ENCODE data around the gene UNC13B. TPM values are rescaled to one million over a fixed set of nuclear protein-coding genes. Genes with fewer than 3 reads are reported as not detected.
A peak's percentile ranks its signal among the peaks of the same experiment; 100 is the strongest.
"Not testable (repeated sequence)": the region's sequence is repeated elsewhere in the genome, so short reads cannot be mapped to it uniquely, and the experiment has no call there.

Gene UNC13B
- total RNA-seq, 2 donors from 2014 or later, result 20.2 to 29.3 TPM

DNA sequence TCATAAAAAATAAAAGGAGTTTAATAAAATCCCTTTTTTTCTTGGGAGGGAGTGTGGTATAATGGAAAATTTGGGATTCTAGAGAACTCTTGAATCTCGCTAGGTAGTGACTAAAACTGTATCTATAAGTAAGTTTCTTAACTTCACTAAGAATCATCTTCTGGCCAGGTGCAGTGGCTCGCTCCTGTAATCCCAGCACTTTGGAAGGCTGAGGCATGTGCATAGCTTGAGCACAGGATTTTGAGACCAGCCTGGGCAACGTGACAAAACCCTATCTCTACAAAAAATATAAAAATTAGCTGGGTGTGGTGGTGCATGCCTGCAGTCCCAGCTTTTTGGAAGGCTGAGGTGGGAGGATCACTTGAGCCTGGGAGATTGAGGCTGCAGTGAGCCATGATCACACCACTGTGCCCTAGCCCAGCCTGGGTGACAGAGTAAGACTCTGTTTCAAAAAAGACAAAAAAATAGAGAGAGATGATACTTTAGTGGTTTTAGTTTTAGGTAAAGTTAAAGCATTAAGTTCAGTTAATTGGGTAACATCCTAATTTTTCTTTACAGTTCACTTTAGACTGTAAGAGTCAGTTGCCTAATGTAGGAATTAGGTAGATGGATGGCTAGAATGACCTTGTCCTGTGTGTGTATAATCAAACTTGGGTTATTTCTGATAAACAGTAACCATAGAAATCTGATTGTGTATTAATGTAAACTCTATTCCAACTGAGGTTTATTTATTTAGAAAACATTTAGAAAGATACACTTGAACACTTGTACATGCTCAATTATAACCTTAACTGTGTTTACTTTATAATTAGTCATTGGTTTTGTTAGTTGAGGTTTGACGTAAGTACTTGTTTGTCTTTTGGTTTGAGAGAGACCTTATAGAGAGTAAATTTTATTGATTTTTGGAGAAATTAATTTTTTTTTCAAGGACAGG is 17.8 kb downstream of the UNC13B start:
- Histone ChIP-seq H3K27ac (peak overlapping the region in 3 of 4 donors; percentile 30 to 67 (median 55)), H3K36me3 (replicated peaks in 1 of 2; ENCODE audit: insufficient read depth in 1 of 2, low read depth in 2 of 2) (no peaks in the 10 kb centered on the region), H3K4me1 (peaks cover 25% of the 10 kb centered on the region), H3K4me3 (no peak overlapping the region), H3K27me3 (no peaks in the 10 kb centered on the region), H3K9me3 (no peaks in the 10 kb centered on the region)
- DNase-seq (peak in 1 of 4 donors; percentile 9), ATAC-seq (peak; percentile 83)
- WGBS, 2 donors, result 46 to 48% methylated on average over 4 of the region's 4 CpGs
- intact Hi-C loops (cut with DNase I), result no loop called here
- TF ChIP-seq POLR2A (IDR thresholded peaks at IDR 0.05), result no peak
- TF ChIP-seq, protein P1, sequence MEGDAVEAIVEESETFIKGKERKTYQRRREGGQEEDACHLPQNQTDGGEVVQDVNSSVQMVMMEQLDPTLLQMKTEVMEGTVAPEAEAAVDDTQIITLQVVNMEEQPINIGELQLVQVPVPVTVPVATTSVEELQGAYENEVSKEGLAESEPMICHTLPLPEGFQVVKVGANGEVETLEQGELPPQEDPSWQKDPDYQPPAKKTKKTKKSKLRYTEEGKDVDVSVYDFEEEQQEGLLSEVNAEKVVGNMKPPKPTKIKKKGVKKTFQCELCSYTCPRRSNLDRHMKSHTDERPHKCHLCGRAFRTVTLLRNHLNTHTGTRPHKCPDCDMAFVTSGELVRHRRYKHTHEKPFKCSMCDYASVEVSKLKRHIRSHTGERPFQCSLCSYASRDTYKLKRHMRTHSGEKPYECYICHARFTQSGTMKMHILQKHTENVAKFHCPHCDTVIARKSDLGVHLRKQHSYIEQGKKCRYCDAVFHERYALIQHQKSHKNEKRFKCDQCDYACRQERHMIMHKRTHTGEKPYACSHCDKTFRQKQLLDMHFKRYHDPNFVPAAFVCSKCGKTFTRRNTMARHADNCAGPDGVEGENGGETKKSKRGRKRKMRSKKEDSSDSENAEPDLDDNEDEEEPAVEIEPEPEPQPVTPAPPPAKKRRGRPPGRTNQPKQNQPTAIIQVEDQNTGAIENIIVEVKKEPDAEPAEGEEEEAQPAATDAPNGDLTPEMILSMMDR (IDR thresholded peaks at IDR 0.05), result no peak

DNA sequence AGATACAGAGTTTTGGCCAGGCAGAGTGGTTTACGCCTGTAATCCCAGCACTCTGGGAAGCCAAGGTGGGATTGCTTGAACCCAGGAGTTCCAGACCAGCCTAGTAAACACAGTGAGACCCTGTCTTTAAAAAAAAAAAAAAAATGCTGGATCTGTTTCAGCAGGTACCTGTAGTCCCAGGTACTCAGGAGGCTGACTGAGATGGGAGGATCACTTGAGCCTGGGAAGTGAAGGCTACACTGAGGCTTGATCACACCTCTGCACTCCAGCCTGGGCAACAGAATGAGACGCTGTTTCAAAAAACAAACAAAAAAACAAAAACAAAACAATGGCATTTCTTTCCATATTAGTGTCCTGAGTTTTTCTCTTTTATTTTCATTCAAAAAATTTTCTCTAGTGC is 19.0 kb downstream of the UNC13B start:
- Histone ChIP-seq H3K36me3 (replicated peaks in 1 of 2; ENCODE audit: insufficient read depth in 1 of 2, low read depth in 2 of 2) (no peaks in the 10 kb centered on the region), H3K4me1 (peaks cover 25% of the 10 kb centered on the region), H3K27ac (peak overlapping the region in 1 of 4 donors; percentile 55), H3K9me3 (no peaks in the 10 kb centered on the region), H3K27me3 (no peaks in the 10 kb centered on the region), H3K4me3 (no peak overlapping the region)
- no peak for ATAC-seq
- 77 to 89% methylated on average over 2 of the region's 2 CpGs for WGBS, 2 donors
- intact Hi-C loops (cut with DNase I), result no loop called here
- no peak for TF ChIP-seq POLR2A (IDR thresholded peaks at IDR 0.05)
- TF ChIP-seq, protein P1 (IDR thresholded peaks at IDR 0.05), result no peak
- no peak for DNase-seq

DNA sequence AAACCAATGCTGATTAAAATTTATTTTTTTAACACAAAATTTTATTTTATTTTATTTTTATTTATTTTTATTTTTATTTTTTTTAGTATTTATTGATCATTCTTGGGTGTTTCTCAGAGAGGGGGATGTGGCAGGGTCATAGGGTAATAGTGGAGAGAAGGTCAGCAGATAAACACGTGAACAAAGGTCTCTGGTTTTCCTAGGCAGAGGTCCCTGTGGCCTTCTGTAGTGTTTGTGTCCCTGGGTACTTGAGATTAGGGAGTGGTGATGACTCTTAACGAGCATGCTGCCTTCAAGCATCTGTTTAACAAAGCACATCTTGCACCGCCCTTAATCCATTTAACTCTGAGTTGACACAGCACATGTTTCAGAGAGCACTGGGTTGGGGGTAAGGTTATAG is 20.6 kb downstream of the UNC13B start:
- DNase-seq; H3K36me3 ChIP-seq (replicated peaks in 1 of 2; ENCODE audit: insufficient read depth in 1 of 2, low read depth in 2 of 2); intact Hi-C loops (cut with DNase I); H3K4me3 ChIP-seq; ATAC-seq; H3K27me3 ChIP-seq; H3K9me3 ChIP-seq; H3K27ac ChIP-seq: not testable (repeated sequence)
- WGBS, 2 donors, result 59 to 62% methylated on average over 3 of the region's 3 CpGs
- H3K4me1 ChIP-seq, result peaks cover 25% of the 10 kb centered on the region

DNA sequence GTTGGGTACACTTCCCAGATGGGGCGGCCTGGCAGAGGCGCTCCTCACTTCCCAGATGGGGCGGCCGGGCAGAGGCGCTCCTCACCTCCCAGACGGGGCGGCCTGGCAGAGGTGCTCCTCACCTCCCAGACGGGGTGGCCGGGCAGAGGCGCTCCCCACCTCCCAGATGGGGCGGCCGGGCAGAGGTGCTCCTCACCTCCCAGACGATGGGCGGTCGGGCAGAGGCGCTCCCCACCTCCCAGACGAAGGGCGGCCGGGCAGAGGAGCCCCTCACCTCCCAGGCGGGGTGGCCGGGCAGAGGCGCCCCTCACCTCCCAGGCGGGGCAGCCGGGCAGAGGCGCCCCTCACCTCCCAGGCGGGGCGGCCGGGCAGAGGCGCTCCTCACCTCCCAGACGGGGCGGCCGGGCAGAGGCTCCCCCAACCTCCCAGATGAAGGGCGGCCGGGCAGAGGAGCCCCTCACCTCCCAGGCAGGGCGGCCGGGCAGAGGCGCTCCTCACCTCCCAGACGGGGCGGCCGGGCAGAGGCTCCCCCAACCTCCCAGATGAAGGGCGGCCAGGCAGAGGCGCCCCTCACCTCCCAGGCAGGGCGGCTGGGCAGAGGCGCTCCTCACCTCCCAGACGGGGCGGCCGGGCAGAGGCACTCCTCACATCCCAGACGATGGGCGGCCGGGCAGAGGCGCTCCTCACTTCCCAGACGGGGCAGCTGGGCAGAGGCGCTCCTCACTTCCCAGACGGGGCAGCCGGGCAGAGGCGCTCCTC is 21.4 kb downstream of the UNC13B start:
- H3K9me3 ChIP-seq; H3K36me3 ChIP-seq (replicated peaks in 1 of 2; ENCODE audit: insufficient read depth in 1 of 2, low read depth in 2 of 2); DNase-seq; intact Hi-C loops (cut with DNase I); ATAC-seq; H3K27ac ChIP-seq; H3K4me3 ChIP-seq; H3K27me3 ChIP-seq: not testable (repeated sequence)
- 94 to 95% methylated on average over 8 to 31 of the region's 56 CpGs for WGBS, 2 donors
- H3K4me1 ChIP-seq, result peaks cover 25% of the 10 kb centered on the region

DNA sequence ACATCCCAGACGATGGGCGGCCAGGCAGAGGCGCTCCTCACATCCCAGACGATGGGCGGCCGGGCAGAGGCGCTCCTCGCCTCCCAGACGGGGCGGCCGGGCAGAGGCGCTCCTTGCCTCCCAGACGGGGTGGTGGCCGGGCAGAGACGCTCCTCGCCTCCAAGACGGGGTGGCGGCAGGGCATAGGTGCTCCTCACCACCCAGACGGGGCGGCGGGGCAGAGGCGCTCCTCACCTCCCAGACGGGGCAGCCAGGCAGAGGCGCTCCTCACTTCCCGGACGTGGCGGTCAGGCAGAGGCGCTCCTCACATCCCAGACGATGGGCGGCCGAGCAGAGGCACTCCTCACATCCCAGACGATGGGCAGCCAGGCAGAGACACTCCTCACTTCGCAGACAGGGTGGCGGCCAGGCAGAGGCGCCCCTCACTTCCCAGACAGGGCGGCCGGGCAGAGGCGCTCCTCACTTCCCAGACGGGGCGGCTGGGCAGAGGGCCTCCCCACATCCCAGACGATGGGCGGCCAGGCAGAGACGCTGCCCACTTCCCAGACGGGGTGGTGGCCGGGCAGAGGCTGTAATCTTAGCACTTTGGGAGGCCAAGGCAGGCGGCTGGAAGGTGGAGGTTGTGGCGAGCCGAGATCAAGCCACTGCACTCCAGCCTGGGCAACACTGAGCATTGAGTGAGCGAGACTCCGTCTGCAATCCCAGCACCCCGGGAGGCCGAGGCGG is 22.1 kb downstream of the UNC13B start:
- ATAC-seq; H3K4me3 ChIP-seq; H3K36me3 ChIP-seq (replicated peaks in 1 of 2; ENCODE audit: insufficient read depth in 1 of 2, low read depth in 2 of 2); DNase-seq; H3K9me3 ChIP-seq; H3K27me3 ChIP-seq; intact Hi-C loops (cut with DNase I); H3K27ac ChIP-seq: not testable (repeated sequence)
- H3K4me1 ChIP-seq, result peaks cover 23% of the 10 kb centered on the region
- WGBS, 2 donors, result 94 to 98% methylated on average over 24 to 36 of the region's 53 CpGs

DNA sequence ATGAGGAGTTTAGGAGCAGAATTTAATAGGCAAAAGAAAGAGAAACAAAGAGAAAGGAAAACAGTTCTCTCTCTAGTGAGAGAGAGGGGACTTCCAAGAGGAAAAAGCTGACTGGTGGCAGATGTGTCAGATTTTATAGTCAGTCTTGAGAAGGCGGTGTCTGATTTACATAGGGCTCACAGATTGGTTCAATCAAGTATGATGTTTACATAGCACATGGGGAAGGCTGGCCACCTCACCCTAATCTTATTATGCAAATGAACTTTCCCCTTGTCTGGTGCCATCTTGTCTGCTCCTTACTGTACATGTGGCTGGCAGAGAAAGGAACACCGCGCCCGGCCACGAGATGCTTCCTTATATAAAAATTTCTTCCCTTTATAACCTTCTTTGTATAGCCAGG is 24.7 kb downstream of the UNC13B start:
- intact Hi-C loops (cut with DNase I), result no loop called here
- Histone ChIP-seq H3K4me1 (peaks cover under 1% of the 10 kb centered on the region), H3K36me3 (replicated peaks in 1 of 2; ENCODE audit: insufficient read depth in 1 of 2, low read depth in 2 of 2) (no peaks in the 10 kb centered on the region), H3K4me3 (no peak overlapping the region), H3K27ac (no peak overlapping the region), H3K27me3 (no peaks in the 10 kb centered on the region), H3K9me3 (no peaks in the 10 kb centered on the region)
- TF ChIP-seq, protein P1 (IDR thresholded peaks at IDR 0.05), result no peak
- no peak for TF ChIP-seq POLR2A (IDR thresholded peaks at IDR 0.05)
- DNase-seq (no peak), ATAC-seq (no peak)
- 96 to 98% methylated on average over 5 of the region's 5 CpGs for WGBS, 2 donors

Measured in body of pancreas (tissue), 4 donors.